ENCODE data around the gene OR9I1. TPM values are rescaled to one million over a fixed set of nuclear protein-coding genes. Genes with fewer than 3 reads are reported as not detected.

OR9I1 gene
- total RNA-seq, 2 donors from 2014 or later: not detected

DNA sequence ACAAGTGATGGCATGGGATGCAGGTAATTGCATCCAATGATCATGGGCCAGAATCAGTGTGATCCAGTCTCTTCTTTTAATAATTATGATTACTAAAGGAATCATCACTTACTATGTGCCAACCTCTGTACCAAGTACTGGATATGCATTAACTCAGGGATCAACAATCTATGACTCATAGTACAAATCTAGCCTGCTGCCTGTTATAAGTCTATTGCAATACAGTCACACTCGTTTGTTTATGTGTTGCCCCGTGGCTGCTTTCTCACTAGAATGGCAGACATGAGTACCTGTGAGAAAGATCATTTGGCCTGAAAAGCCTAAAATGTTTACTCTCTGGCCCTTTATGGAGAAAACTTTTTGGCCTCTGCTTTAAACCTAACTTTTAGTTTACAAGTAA, 49.5 kb downstream of the OR9I1 start:
- peaks cover 22% of the 10 kb centered on the region for H3K27me3 Mint-ChIP-seq (ENCODE audit: low read depth)
- ATAC-seq (replicated peaks in 1 of 2): no peak

DNA sequence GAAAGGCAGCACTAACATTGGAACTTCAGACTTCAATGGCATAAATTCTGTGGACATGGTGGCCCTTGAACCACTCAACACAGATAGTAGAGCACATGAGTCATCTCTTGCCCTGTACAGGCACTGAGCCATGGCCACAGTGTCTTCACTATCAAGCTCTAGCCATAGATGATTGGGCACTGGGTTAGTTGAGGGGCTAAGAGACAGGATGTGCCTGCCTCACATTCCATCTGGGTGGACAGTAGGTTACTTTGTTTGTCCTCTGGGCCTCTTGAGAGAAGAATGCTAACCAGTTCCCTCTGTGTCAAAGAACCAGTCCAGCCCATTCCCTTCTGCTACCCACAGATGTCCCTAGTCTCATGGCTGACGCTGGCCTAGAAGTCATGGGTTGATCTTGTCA, 54.7 kb downstream of the OR9I1 start:
- no peaks in the 10 kb centered on the region for H3K36me3 Mint-ChIP-seq (ENCODE audit: insufficient read depth in 2 of 2)
- no peak for DNase-seq
- H3K4me1 Mint-ChIP-seq (ENCODE audit: low read depth): no peaks in the 10 kb centered on the region
- no peak for ATAC-seq (replicated peaks in 1 of 2)
- H3K4me3 Mint-ChIP-seq: no peak overlapping the region
- H3K27ac Mint-ChIP-seq: no peak overlapping the region
- peaks cover 0 to 1% of the 10 kb centered on the region in 2 donors for H3K9me3 Mint-ChIP-seq
- H3K27me3 Mint-ChIP-seq (ENCODE audit: low read depth): peaks cover 14% of the 10 kb centered on the region

More for the DNA sequence above, 49.5 kb downstream of the OR9I1 start:
- Mint-ChIP-seq H3K9me3 (peaks cover 1 to 2% of the 10 kb centered on the region in 2 donors), H3K4me3 (no peak overlapping the region), H3K4me1 (ENCODE audit: low read depth) (no peaks in the 10 kb centered on the region), H3K36me3 (ENCODE audit: insufficient read depth in 2 of 2) (no peaks in the 10 kb centered on the region), H3K27ac (no peak overlapping the region)
- no peak for DNase-seq

DNA sequence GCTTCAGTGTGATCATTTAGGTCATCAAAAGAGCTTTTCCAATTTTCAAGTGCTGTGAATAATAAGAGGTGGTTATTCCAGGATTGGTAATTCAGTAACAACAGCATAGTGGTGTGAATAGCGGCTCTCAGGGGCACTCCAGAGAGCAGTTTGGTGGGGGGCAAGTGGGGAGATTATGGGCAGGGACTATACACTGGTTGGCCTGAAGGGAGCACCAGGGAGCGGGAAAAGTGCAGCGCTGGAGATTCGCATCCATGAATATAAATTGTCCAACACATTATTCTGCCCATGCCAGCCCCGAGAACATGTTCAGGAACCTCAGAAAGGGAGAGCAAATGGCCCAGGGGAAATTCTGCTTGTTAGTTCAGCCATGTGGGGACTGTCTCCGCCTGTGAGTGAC, 56.7 kb downstream of the OR9I1 start:
- Mint-ChIP-seq H3K4me3 (no peak overlapping the region), H3K27ac (no peak overlapping the region), H3K9me3 (no peaks in the 10 kb centered on the region), H3K4me1 (ENCODE audit: low read depth) (no peaks in the 10 kb centered on the region), H3K27me3 (ENCODE audit: low read depth) (peaks cover under 1% of the 10 kb centered on the region), H3K36me3 (ENCODE audit: insufficient read depth in 2 of 2) (no peaks in the 10 kb centered on the region)
- ATAC-seq (replicated peaks in 1 of 2) (no peak), DNase-seq (no peak)

DNA sequence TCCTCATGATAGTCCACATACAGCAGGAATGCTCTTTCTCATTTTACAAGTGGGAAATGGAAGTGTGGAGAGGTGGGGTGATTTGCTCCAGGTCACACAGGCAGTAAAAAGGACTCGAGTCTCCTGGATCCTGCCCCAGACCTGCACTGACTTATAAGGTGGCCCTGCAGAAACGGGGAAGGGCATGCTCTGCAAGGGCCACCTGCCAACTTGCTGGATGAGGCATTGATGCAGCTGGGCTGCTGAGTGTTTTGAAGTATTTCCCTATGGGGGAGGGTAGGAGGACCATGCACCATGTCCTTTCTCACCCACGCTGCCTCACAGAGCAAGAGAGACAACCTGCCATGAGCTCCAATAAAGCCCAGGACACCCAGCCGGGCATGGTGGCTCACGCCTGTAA, 57.6 kb downstream of the OR9I1 start:
- no peak for DNase-seq
- H3K36me3 Mint-ChIP-seq (ENCODE audit: insufficient read depth in 2 of 2): no peaks in the 10 kb centered on the region
- no peaks in the 10 kb centered on the region for H3K9me3 Mint-ChIP-seq
- ATAC-seq (replicated peaks in 1 of 2): no peak
- no peak overlapping the region for H3K27ac Mint-ChIP-seq
- no peaks in the 10 kb centered on the region for H3K27me3 Mint-ChIP-seq (ENCODE audit: low read depth)
- H3K4me3 Mint-ChIP-seq: no peak overlapping the region
- no peaks in the 10 kb centered on the region for H3K4me1 Mint-ChIP-seq (ENCODE audit: low read depth)

Other genes starting within 250 kb of the OR9I1 start
- gene OR9Q1, start 101.6 kb downstream of the OR9I1 start, total RNA-seq: not detected
- gene OR6Q1, start 94.6 kb downstream of the OR9I1 start, total RNA-seq: not detected
- not detected for gene OR9Q2, start 63.5 kb upstream of the OR9I1 start, total RNA-seq
- not detected for gene OR1S2, start 78.6 kb upstream of the OR9I1 start, total RNA-seq
- not detected for gene OR1S1, start 87.2 kb upstream of the OR9I1 start, total RNA-seq
- gene OR10Q1, start 103.4 kb upstream of the OR9I1 start, total RNA-seq: not detected
- not detected for gene OR10W1, start 142.7 kb upstream of the OR9I1 start, total RNA-seq
- not detected for gene OR5B17, start 233.5 kb upstream of the OR9I1 start, total RNA-seq